SK-N-SH (cell line): ENCODE results near the gene ADD3. TPM values are rescaled to one million over a fixed set of nuclear protein-coding genes. Genes with fewer than 3 reads are reported as not detected.

Experiments used
- CTCF ChIA-PET: fragments of 300-600, 350-600 bp; formaldehyde crosslinking; extraction: SDS; loops from one replicate; lab custom pipeline; 2021; lab: Yijun Ruan, JAX
- POLR2A ChIA-PET: fragments of 350-600 bp; sonication (Branson Sonifier 250); formaldehyde crosslinking; extraction: SDS; loops from one replicate; lab custom pipeline; 2020; ENCODE audit warnings: antibody characterized with exemption, inconsistent platforms; lab: Yijun Ruan, JAX
- DNase-seq: peaks from one replicate; pipeline ENCODE4 v3.0.0; 2012
- H2AFZ ChIP-seq: fragments of 200-600 bp; sonication (generic); 2 replicates; pipeline ENCODE4 v1.8.1; 2016; ENCODE audit warnings: antibody characterized with exemption, mild to moderate bottlenecking, low read depth
- H3F3A ChIP-seq: fragments of 200-600 bp; sonication (generic); replicated peaks from 2 replicates; pipeline ENCODE3; 2016; ENCODE audit warnings: antibody characterized with exemption, mild to moderate bottlenecking; ENCODE audit not compliant: insufficient read depth
- H3K27ac ChIP-seq, 2 experiments: fragments of 200-500 bp in 1 of 2; fragments of 200-600 bp in 1 of 2; sonication (Bioruptor generic) in 1 of 2; sonication (generic), shearing (Covaris generic) in 1 of 2; 2 replicates each; pipeline versions ENCODE4 v1.5.1 to v1.6.1; 2014 to 2016; ENCODE audit warnings: low read depth in 2 of 2, inconsistent platforms in 1 of 2, low read length in 1 of 2, mild to moderate bottlenecking in 1 of 2, mixed read lengths in 1 of 2
- H3K27me3 ChIP-seq: fragments of 200-600 bp; sonication (generic), shearing (Covaris generic); 2 replicates; pipeline ENCODE4 v1.6.1; 2016; ENCODE audit warnings: mixed run types; ENCODE audit not compliant: insufficient read depth
- H3K36me3 ChIP-seq, 2 experiments: fragments of 200-500 bp in 1 of 2; fragments of 200-600 bp in 1 of 2; sonication (Bioruptor generic) in 1 of 2; sonication (generic) in 1 of 2; replicated peaks in 1 of 2; 2 replicates each; pipeline versions ENCODE3 to v1.5.1; 2014 to 2016; ENCODE audit warnings: low read length in 1 of 2, mild to moderate bottlenecking in 1 of 2; ENCODE audit not compliant: insufficient read depth in 2 of 2, control insufficient read depth in 1 of 2
- H3K4me1 ChIP-seq, 2 experiments: fragments of 200-500 bp in 1 of 2; fragments of 200-600 bp in 1 of 2; sonication (Bioruptor generic) in 1 of 2; sonication (generic), shearing (Covaris generic) in 1 of 2; 2 replicates each; pipeline versions ENCODE4 v1.5.1 to v1.6.1; 2014 to 2016; ENCODE audit warnings: low read depth in 1 of 2, low read length in 1 of 2, mixed run types in 1 of 2; ENCODE audit not compliant: insufficient read depth in 2 of 2, control insufficient read depth in 1 of 2
- H3K4me2 ChIP-seq: fragments of 200-600 bp; sonication (generic), shearing (Covaris generic); 2 replicates; pipeline ENCODE4 v1.6.1; 2017; ENCODE audit warnings: mixed run types
- H3K4me3 ChIP-seq, 2 experiments: fragments of 200-500 bp in 1 of 2; fragments of 200-600 bp in 1 of 2; sonication (Bioruptor generic) in 1 of 2; sonication (generic), shearing (Covaris generic) in 1 of 2; 2 replicates each; pipeline versions ENCODE4 v1.5.1 to v1.8.1; 2014 to 2016; ENCODE audit warnings: low read depth in 2 of 2, inconsistent platforms in 1 of 2, low read length in 1 of 2, mild to moderate bottlenecking in 1 of 2, mixed read lengths in 1 of 2, moderate library complexity in 1 of 2
- H3K79me2 ChIP-seq: fragments of 200-600 bp; sonication (generic); 2 replicates; pipeline ENCODE4 v1.8.1; 2017; ENCODE audit warnings: mild to moderate bottlenecking; ENCODE audit not compliant: insufficient read depth
- H3K9ac ChIP-seq: fragments of 200-600 bp; sonication (generic); 2 replicates; pipeline ENCODE4 v1.6.1; 2017; ENCODE audit warnings: mixed run types
- H3K9me2 ChIP-seq: fragments of 200-600 bp; sonication (generic); 2 replicates; pipeline ENCODE4 v1.6.1; 2017; ENCODE audit warnings: mixed run types
- H3K9me3 ChIP-seq: fragments of 200-600 bp; sonication (generic); 2 replicates; pipeline ENCODE4 v1.6.1; 2017; ENCODE audit warnings: mixed run types, mild to moderate bottlenecking, moderate library complexity
- H4K20me1 ChIP-seq: fragments of 200-600 bp; sonication (generic); 2 replicates; pipeline ENCODE4 v1.6.1; 2017; ENCODE audit warnings: mild to moderate bottlenecking, mixed run types; ENCODE audit not compliant: insufficient read depth
- CHD2 ChIP-seq: fragments of 150-350 bp; IDR thresholded peaks from 2 replicates; pipeline ENCODE4 v1.6.1; 2018; ENCODE audit warnings: low read length; ENCODE audit not compliant: partially characterized antibody
- EP300 ChIP-seq, 2 experiments: IDR thresholded peaks; 2 replicates each; pipeline versions ENCODE4 v1.4.0 to v1.6.1; 2012; ENCODE audit warnings: borderline replicate concordance in 1 of 2, low read depth in 1 of 2, low read length in 1 of 2
- JUND ChIP-seq: IDR thresholded peaks from 2 replicates; pipeline ENCODE4 v1.4.0; 2012
- MEF2A ChIP-seq: IDR thresholded peaks from 2 replicates; pipeline ENCODE4 v1.4.0; 2012; ENCODE audit warnings: low read depth, borderline replicate concordance
- NFIC ChIP-seq: IDR thresholded peaks from 2 replicates; pipeline ENCODE4 v1.4.0; 2012; ENCODE audit warnings: borderline replicate concordance
- POLR2AphosphoS5 ChIP-seq: IDR thresholded peaks from 2 replicates; pipeline ENCODE4 v1.6.1; 2012; ENCODE audit warnings: low read depth, low read length
- RXRA ChIP-seq: IDR thresholded peaks from 2 replicates; pipeline ENCODE4 v1.4.0; 2012; ENCODE audit warnings: low read depth, mild to moderate bottlenecking, borderline replicate concordance
- SMC3 ChIP-seq: IDR thresholded peaks from 2 replicates; pipeline ENCODE4 v1.6.1; 2012; ENCODE audit warnings: low read depth, low read length, improper control_type of control experiment
- TCF12 ChIP-seq: IDR thresholded peaks from 2 replicates; pipeline ENCODE4 v1.4.0; 2012
- USF1 ChIP-seq: IDR thresholded peaks from 2 replicates; pipeline ENCODE4 v1.4.0; 2012; ENCODE audit warnings: low read depth, borderline replicate concordance
- YY1 ChIP-seq: IDR thresholded peaks from 2 replicates; pipeline ENCODE4 v1.4.0; 2012; ENCODE audit warnings: low read depth, mild to moderate bottlenecking
- WGBS: methylation state at CpG from one replicate; pipeline ENCODE4 v1.1.6; 2017; ENCODE audit warnings: low lambda C conversion rate; 5-methylcytosine and 5-hydroxymethylcytosine counted together
- polyA plus RNA-seq, 3 experiments: library from polyadenylated mRNA; depleted of rRNA; stranded (reverse); fragments of >200 nt; gene quantifications; 2 replicates each; pipeline ENCODE4 v1.2.3, GENCODE V29; 2012
- TF ChIP-seq, protein P1 (sequence below): fragments of 150-350 bp; IDR thresholded peaks from 2 replicates; pipeline ENCODE4 v1.6.1; 2016; ENCODE audit warnings: mild to moderate bottlenecking, low read depth, low read length
- TF ChIP-seq, protein P2 (sequence below): IDR thresholded peaks from 2 replicates; pipeline ENCODE4 v1.4.0; 2012; ENCODE audit warnings: low read depth

ADD3 gene
- polyA plus RNA-seq, 1 of the 3 experiments (the other 2 are of a cell fraction): 27.6 TPM

DNA sequence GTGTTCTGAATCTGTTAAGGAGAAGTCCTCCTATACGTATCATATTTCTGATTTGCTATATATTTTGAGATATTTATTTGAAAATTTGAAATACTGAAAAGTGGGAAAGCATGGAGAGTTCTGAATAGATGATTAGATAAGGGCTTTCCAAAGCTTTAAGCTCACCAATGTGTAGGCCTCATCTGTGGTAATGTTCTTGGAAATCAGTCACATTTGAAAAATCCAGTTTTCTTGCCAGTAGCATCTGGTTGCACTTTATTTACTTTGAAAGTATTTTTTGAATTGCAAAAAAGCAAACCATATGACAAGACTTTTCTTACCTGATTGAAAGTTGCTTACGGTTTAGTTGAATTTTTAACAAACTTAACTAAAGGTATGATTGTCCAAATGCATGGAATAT is 21.7 kb downstream of the ADD3 start:
- Histone ChIP-seq H3K36me3 (no peaks in the 10 kb centered on the region), H2AFZ (no peak overlapping the region), H3K4me2 (no peak overlapping the region), H3K27me3 (no peaks in the 10 kb centered on the region), H3K4me1 (peaks cover 18 to 30% of the 10 kb centered on the region in 2 experiments; a peak in 3 of 4 replicates), H3F3A (peaks cover 4% of the 10 kb centered on the region), H3K79me2 (peaks cover 81% of the 10 kb centered on the region), H3K4me3 (no peak overlapping the region), H3K9me3 (no peaks in the 10 kb centered on the region), H4K20me1 (peaks cover 8% of the 10 kb centered on the region; the same call in 1 of the 2 replicates), H3K9ac (no peak overlapping the region), H3K27ac (no peak overlapping the region; a peak in 1 of 4 replicates), H3K9me2 (no peaks in the 10 kb centered on the region)
- CTCF ChIA-PET: no interaction called here
- 89% methylated on average over 2 of the region's 2 CpGs for WGBS
- TF ChIP-seq, protein P1, sequence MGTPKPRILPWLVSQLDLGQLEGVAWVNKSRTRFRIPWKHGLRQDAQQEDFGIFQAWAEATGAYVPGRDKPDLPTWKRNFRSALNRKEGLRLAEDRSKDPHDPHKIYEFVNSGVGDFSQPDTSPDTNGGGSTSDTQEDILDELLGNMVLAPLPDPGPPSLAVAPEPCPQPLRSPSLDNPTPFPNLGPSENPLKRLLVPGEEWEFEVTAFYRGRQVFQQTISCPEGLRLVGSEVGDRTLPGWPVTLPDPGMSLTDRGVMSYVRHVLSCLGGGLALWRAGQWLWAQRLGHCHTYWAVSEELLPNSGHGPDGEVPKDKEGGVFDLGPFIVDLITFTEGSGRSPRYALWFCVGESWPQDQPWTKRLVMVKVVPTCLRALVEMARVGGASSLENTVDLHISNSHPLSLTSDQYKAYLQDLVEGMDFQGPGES: no peak
- peak; percentile 30; the same call in 1 of the 2 replicates for TF ChIP-seq TCF12
- POLR2A ChIA-PET: no interaction called here
- DNase-seq: no peak

- Histone ChIP-seq H3K4me3 (no peak overlapping the region), H3K4me2 (no peak overlapping the region; the same call in 1 of the 2 replicates), H4K20me1 (peaks cover 5% of the 10 kb centered on the region; the same call in 1 of the 2 replicates), H3K27me3 (no peaks in the 10 kb centered on the region), H3K9me2 (no peaks in the 10 kb centered on the region), H3K36me3 (no peaks in the 10 kb centered on the region), H3F3A (peaks cover 12% of the 10 kb centered on the region), H2AFZ (no peak overlapping the region), H3K4me1 (peaks cover 18 to 38% of the 10 kb centered on the region in 2 experiments; a peak in 3 of 4 replicates)
- 38% methylated on average over 4 of the region's 4 CpGs for WGBS
- POLR2A ChIA-PET: no interaction called here
- peak; percentile 30 for DNase-seq
- CTCF ChIA-PET: interaction anchor here (0.6 to 1.4 kb wide), 2 partner anchors 26 to 149 kb away, joined by 3 to 6 read pairs; partner anchors contain the start of gene ADD3
- TF ChIP-seq USF1 (no peak), EP300 (IDR thresholded peaks at IDR 0.05; ENCODE audit: borderline replicate concordance in 1 of 2, low read depth in 1 of 2, low read length in 1 of 2) (no peak), YY1 (no peak), SMC3 (no peak), JUND (no peak), RXRA (no peak), CHD2 (no peak), TCF12 (peak; percentile 15; the same call in 1 of the 2 replicates), POLR2AphosphoS5 (no peak), MEF2A (no peak), NFIC (peak; percentile 59; the same call in 1 of the 2 replicates)
- TF ChIP-seq, protein P2, sequence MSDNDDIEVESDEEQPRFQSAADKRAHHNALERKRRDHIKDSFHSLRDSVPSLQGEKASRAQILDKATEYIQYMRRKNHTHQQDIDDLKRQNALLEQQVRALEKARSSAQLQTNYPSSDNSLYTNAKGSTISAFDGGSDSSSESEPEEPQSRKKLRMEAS: no peak
- TF ChIP-seq, all 33 proteins: peak for 2
- Histone ChIP-seq H3K9ac (no peak overlapping the region), H3K79me2 (peaks cover 81% of the 10 kb centered on the region), H3K27ac (peak overlapping the region; percentile 18 to 69; a peak in 3 of 4 replicates), H3K9me3 (no peaks in the 10 kb centered on the region)
Measured at GRCh38 chr10:110032801-110033700, 25.3 kb downstream of the ADD3 start.
